ENCODE data around the gene RAMACL. TPM values are rescaled to one million over a fixed set of nuclear protein-coding genes. Genes with fewer than 3 reads are reported as not detected.

RAMACL gene
- total and polyA plus RNA-seq, 2 of the 4 experiments (the other 2 are of a cell fraction) = 0.46 to 0.90 TPM

DNA sequence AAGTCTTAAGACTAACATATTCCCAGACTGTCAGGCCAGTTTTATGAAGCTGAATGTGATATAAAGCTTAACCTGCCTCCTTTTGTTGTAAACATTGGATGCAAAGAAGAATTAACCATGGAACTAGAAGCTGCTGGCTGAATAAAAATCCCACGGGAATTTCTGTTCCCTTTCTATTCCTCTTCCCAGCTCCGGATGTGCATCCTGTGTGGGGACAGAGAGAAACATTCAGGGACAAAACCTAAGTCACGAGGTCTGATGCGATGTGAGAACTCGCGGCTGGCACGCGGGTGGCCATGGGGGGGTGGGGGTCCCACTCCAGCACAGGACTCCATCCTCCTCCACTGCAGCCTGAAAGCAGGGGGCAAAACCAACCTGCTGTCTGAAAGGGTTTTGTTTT, 32.2 kb downstream of the RAMACL start:
- Histone ChIP-seq H3K27ac (ENCODE audit: insufficient read depth, low read length) (no peak overlapping the region), H3K56ac (ENCODE audit: extremely low read depth, insufficient read depth, low read length) (no peak overlapping the region), H3K9me1 (ENCODE audit: insufficient read depth, low read length) (peaks cover 9% of the 10 kb centered on the region; the same call in 1 of the 2 replicates), H2BK20ac (ENCODE audit: low read depth, low read length) (no peak overlapping the region), H3K9me3 (ENCODE audit: control insufficient read depth, insufficient read depth, low read length) (0 out of 2 replicates have a peak, but pooled peaks cover 2% of the 10 kb centered on the region), H2AK5ac (ENCODE audit: low read depth, low read length) (0 out of 2 replicates have a peak overlapping the region, but pooled peaks have one; percentile 21), H3K9ac (ENCODE audit: low read depth, low read length) (no peak overlapping the region), H3K27me3 (ENCODE audit: control insufficient read depth, insufficient read depth, low read length) (no peaks in the 10 kb centered on the region), H4K91ac (ENCODE audit: insufficient read depth, low read depth, low read length) (no peak overlapping the region), H2BK15ac (ENCODE audit: low read depth, low read length) (no peak overlapping the region), H3K4me1 (ENCODE audit: control insufficient read depth, insufficient read depth, low read length) (peaks cover 19% of the 10 kb centered on the region), H2AFZ (replicated peaks; ENCODE audit: low read length, poor library complexity) (no peak overlapping the region), H3K36me3 (ENCODE audit: control insufficient read depth, insufficient read depth, low read length) (peaks cover 5% of the 10 kb centered on the region; the same call in 1 of the 2 replicates), H4K20me1 (ENCODE audit: insufficient read depth, low read length) (peaks cover 15% of the 10 kb centered on the region; the same call in 1 of the 2 replicates), H2BK5ac (ENCODE audit: low read depth, low read length, poor library complexity, severe bottlenecking) (no peak overlapping the region), H3K4ac (ENCODE audit: low read depth, low read length) (peak overlapping the region; percentile 2; the same call in 1 of the 2 replicates), H3K18ac (ENCODE audit: low read depth, low read length) (no peak overlapping the region), H4K5ac (ENCODE audit: low read depth, low read length) (no peak overlapping the region), H2AK9ac (replicated peaks; ENCODE audit: low read depth, low read length, poor library complexity) (no peak overlapping the region), H2BK120ac (ENCODE audit: low read depth, low read length) (0 out of 2 replicates have a peak overlapping the region, but pooled peaks have one; percentile 27), H3K14ac (replicated peaks; ENCODE audit: low read depth, low read length) (no peak overlapping the region), H3K4me2 (ENCODE audit: low read depth, low read length) (peak overlapping the region; percentile 27; the same call in 1 of the 2 replicates), H4K8ac (ENCODE audit: low read depth in 2 of 2, low read length in 2 of 2) (0 out of 4 replicates have a peak overlapping the region, but pooled peaks of 1 of the 2 experiments have one; percentile 36), H3K4me3 (ENCODE audit: insufficient read depth, low read depth, low read length) (no peak overlapping the region), H3K23ac (ENCODE audit: low read depth, low read length) (no peak overlapping the region), H3K79me1 (ENCODE audit: low read depth in 1 of 2, low read length in 2 of 2) (peaks cover 40 to 56% of the 10 kb centered on the region in 2 experiments)
- dilution Hi-C loops (cut with HindIII; ENCODE audit: low sequenced_read_pairs, unreplicated experiment) = no loop called here
- ATAC-seq (ENCODE audit: low read depth) (no peak), DNase-seq (peak; percentile 59)
- no peak for TF ChIP-seq RCOR1 (IDR thresholded peaks at IDR 0.05; ENCODE audit: insufficient replicate concordance, low read length)
- no peak for TF ChIP-seq ELK1 (IDR thresholded peaks at IDR 0.05; ENCODE audit: borderline replicate concordance, low read depth, low read length)
- TF ChIP-seq NFE2L2 (IDR thresholded peaks at IDR 0.05; ENCODE audit: low read depth, low read length) = no peak
- no peak for TF ChIP-seq BHLHE40 (IDR thresholded peaks at IDR 0.05; ENCODE audit: low read depth, low read length)
- TF ChIP-seq MAFK (IDR thresholded peaks at IDR 0.05; ENCODE audit: low read depth, low read length) = no peak
- in situ Hi-C loops (cut with MboI; ENCODE audit: low sequenced_read_pairs) = no loop called here
- WGBS, 2 experiments (ENCODE audit: extremely low coverage in 2 of 2, insufficient read length in 1 of 2) = no CpG with 5 or more reads among the region's 8 CpGs
- no TSS peak for BruUV-seq (replicated peaks)
- CTCF ChIA-PET = interaction anchor here (0.9 kb wide), 1 partner anchor 39 kb away, joined by 3 read pairs; no protein-coding TSS in a partner anchor
- intact Hi-C loops (cut with micrococcal nuclease) = loop anchor here (5.0 kb wide), 1 partner anchor 73 kb away; the partner anchor contains the start of gene RPS6KA2
- POLR2A ChIA-PET (ENCODE audit: unreplicated experiment) = interaction anchor here (0.6 kb wide), 1 partner anchor 19 kb away, joined by 3 read pairs; no protein-coding TSS in a partner anchor

All from IMR-90 (cell line).